SK-N-SH (cell line): ENCODE results near the gene IQGAP2.

ENCODE experiments used
- CTCF ChIP-seq: fragments of 200-600 bp; sonication (generic); IDR thresholded peaks from 2 replicates; pipeline ENCODE4 v1.6.1; 2017; ENCODE audit warnings: antibody characterized with exemption, mild to moderate bottlenecking, moderate library complexity
- EZH2phosphoT487 ChIP-seq: fragments of 200-600 bp; sonication (generic); IDR thresholded peaks from 2 replicates; pipeline ENCODE4 v1.6.1; 2017; ENCODE audit warnings: low read depth, mixed run types, mild to moderate bottlenecking, antibody characterized with exemption, moderate library complexity, borderline replicate concordance
- MAX ChIP-seq: IDR thresholded peaks from 2 replicates; pipeline ENCODE4 v1.4.0; 2012; ENCODE audit warnings: low read depth
- RAD21 ChIP-seq: IDR thresholded peaks from 2 replicates; pipeline ENCODE4 v1.6.1; 2012; ENCODE audit warnings: mild to moderate bottlenecking, low read length

GRCh38 chr5:76397200-76397599, 5.9 kb upstream of the IQGAP2 start:
- TF ChIP-seq EZH2phosphoT487, result no peak
- no peak for TF ChIP-seq CTCF
- TF ChIP-seq RAD21, result no peak
- TF ChIP-seq MAX, result no peak
